Ishikawa (cell line): ENCODE measurements around the gene NEURL1.

ENCODE experiments used
- CEBPB ChIP-seq: IDR thresholded peaks from 2 replicates; pipeline ENCODE4 v1.6.1; 2012
- CREB1 ChIP-seq: IDR thresholded peaks from 2 replicates; pipeline ENCODE4 v1.6.1; 2012; ENCODE audit warnings: low read depth
- EGR1 ChIP-seq: IDR thresholded peaks from 2 replicates; pipeline ENCODE4 v1.6.1; 2012
- EP300 ChIP-seq: IDR thresholded peaks from 2 replicates; pipeline ENCODE4 v1.6.1; 2012; ENCODE audit warnings: borderline replicate concordance
- FOXM1 ChIP-seq: IDR thresholded peaks from 2 replicates; pipeline ENCODE4 v1.6.1; 2012; ENCODE audit warnings: low read depth, borderline replicate concordance
- NFIC ChIP-seq: IDR thresholded peaks from 2 replicates; pipeline ENCODE4 v1.6.1; 2012
- RAD21 ChIP-seq: IDR thresholded peaks from 2 replicates; pipeline ENCODE4 v1.6.1; 2012; ENCODE audit warnings: low read depth
- REST ChIP-seq: IDR thresholded peaks from 2 replicates; pipeline ENCODE4 v1.6.1; 2012; ENCODE audit warnings: low read depth, mild to moderate bottlenecking
- TAF1 ChIP-seq: IDR thresholded peaks from 2 replicates; pipeline ENCODE4 v1.6.1; 2012; ENCODE audit warnings: low read depth, mild to moderate bottlenecking
- TCF12 ChIP-seq: IDR thresholded peaks from 2 replicates; pipeline ENCODE4 v1.6.1; 2012; ENCODE audit warnings: low read depth
- TEAD4 ChIP-seq: IDR thresholded peaks from 2 replicates; pipeline ENCODE4 v1.6.1; 2012
- YY1 ChIP-seq: IDR thresholded peaks from 2 replicates; pipeline ENCODE4 v1.6.1; 2012; ENCODE audit warnings: low read depth
- ZBTB7A ChIP-seq: IDR thresholded peaks from 2 replicates; pipeline ENCODE4 v1.6.1; 2012; ENCODE audit warnings: low read depth
- TF ChIP-seq, protein P1 (sequence below): IDR thresholded peaks from 2 replicates; pipeline ENCODE4 v1.6.1; 2012
- TF ChIP-seq, protein P2 (sequence below): IDR thresholded peaks from 2 replicates; pipeline ENCODE4 v1.6.1; 2012

Gene NEURL1

GRCh38 chr10:103533827-103534226 is 40.3 kb downstream of the NEURL1 start:
- TF ChIP-seq ZBTB7A (no peak), CREB1 (no peak), REST (no peak), EGR1 (no peak), YY1 (no peak), FOXM1 (no peak), CEBPB (no peak), NFIC (no peak), RAD21 (no peak), TAF1 (no peak), TEAD4 (no peak), EP300 (no peak), TCF12 (no peak)
- TF ChIP-seq, protein P1, sequence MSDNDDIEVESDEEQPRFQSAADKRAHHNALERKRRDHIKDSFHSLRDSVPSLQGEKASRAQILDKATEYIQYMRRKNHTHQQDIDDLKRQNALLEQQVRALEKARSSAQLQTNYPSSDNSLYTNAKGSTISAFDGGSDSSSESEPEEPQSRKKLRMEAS = no peak
- TF ChIP-seq, protein P2, sequence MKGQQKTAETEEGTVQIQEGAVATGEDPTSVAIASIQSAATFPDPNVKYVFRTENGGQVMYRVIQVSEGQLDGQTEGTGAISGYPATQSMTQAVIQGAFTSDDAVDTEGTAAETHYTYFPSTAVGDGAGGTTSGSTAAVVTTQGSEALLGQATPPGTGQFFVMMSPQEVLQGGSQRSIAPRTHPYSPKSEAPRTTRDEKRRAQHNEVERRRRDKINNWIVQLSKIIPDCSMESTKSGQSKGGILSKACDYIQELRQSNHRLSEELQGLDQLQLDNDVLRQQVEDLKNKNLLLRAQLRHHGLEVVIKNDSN = no peak

DNA sequence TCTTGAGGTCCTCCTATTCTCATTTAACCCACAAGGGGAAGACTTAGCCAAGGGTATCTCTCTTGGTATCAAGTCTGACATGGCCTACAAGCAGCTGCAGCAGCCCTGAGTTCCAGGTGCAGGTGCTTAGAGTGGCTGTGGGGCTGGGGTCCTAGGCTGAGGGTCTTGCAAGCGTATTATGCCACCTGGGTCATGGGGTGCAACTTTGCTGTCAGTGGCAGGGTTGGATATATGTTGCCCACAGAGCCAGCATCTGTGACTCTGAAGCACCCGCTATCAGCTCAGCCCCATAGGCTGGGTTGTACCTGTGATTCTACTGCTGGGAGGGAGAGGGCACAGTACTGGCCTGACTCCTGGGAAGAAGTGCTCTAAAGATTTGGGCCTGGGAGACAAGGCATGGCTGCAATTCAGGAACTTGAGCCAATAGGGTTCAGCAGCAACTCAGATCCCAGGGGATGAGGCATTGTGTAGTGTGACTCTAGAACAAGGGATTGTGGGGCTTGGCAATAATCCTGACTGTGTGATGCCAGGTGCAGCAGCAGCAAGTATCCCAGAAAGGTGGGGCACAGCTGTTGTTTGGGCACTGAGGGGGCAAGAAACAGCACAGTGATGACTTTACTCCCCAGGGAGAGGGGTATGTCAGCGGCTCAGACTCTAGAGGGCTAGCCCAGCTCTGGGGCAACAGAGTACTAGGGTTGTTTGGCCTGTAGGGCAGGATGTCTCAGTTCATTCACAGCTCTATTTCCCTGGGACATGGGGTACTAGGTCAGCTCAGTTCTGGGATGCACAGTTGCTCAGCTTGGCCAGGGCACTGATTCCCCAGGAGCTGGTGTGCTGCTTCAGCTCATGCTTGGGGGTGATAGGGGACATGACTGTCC is 41.4 kb downstream of the NEURL1 start:
- TF ChIP-seq REST = no peak
- TF ChIP-seq CEBPB = no peak
- TF ChIP-seq RAD21 = no peak
- TF ChIP-seq YY1 = no peak
- TF ChIP-seq TEAD4 = no peak
- TF ChIP-seq CREB1 = no peak
- TF ChIP-seq, protein P1 = no peak
- no peak for TF ChIP-seq TCF12
- TF ChIP-seq, protein P2 = no peak
- no peak for TF ChIP-seq EP300
- no peak for TF ChIP-seq FOXM1
- no peak for TF ChIP-seq TAF1
- TF ChIP-seq ZBTB7A = no peak
- no peak for TF ChIP-seq NFIC

GRCh38 chr10:103535595-103535994 is 42.1 kb downstream of the NEURL1 start:
- TF ChIP-seq TAF1 (no peak), CEBPB (no peak), EGR1 (no peak), TEAD4 (no peak), TCF12 (no peak), RAD21 (no peak), FOXM1 (no peak), NFIC (no peak), CREB1 (no peak), EP300 (no peak), YY1 (no peak)
- TF ChIP-seq, protein P2 = no peak

DNA sequence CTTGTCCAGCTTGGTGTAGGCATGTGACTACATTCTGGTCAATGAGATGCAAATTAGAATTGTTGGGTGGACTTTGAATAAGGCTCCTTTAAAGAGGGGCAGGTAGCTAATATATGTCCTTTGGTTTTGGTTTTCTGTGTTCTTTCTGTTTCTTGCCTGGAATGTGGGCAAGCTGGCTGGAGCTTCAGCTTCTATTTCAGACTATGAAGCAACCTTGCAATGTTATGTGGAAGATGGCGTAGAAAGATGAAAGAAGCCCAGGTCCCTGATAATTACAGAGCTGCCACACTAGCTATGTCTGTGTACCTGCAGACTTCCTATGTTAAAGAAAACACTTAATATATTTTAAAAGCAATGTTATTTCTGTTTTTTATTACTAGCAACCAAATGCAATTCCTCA is 46.2 kb downstream of the NEURL1 start:
- TF ChIP-seq TEAD4 (no peak), RAD21 (no peak)

- TF ChIP-seq CEBPB (no peak), TEAD4 (no peak), YY1 (no peak), CREB1 (no peak), ZBTB7A (no peak), RAD21 (no peak), NFIC (no peak), EP300 (no peak), TAF1 (no peak), TCF12 (no peak), EGR1 (no peak)
- TF ChIP-seq, protein P1 = no peak
- TF ChIP-seq, protein P2 = no peak
Observed at GRCh38 chr10:103540722-103541121, 47.2 kb downstream of the NEURL1 start.
